DMS 273 (cell line): Measurements from ENCODE around the gene PBX3.
A peak's percentile ranks its signal among the peaks of the same experiment; 100 is the strongest.

Experiments used
- DNase-seq: peaks from one replicate; lab custom pipeline; 2025; ENCODE audit not compliant: unreplicated experiment; lab: John Stamatoyannopoulos, UW

Gene PBX3

GRCh38 chr9:125856331-125856730 is 109.2 kb downstream of the PBX3 start:
- no peak for DNase-seq

- DNase-seq, result no peak
Observed at GRCh38 chr9:125861405-125862058, 114.4 kb downstream of the PBX3 start.

- DNase-seq, result no peak
Observed at GRCh38 chr9:125863923-125864322, 116.8 kb downstream of the PBX3 start.

- peak; percentile 16 for DNase-seq
Observed at GRCh38 chr9:125867751-125868415, 120.7 kb downstream of the PBX3 start.

GRCh38 chr9:125878164-125878631 is 131.0 kb downstream of the PBX3 start:
- peak; percentile 71 for DNase-seq

GRCh38 chr9:125881042-125881441 is 133.9 kb downstream of the PBX3 start:
- DNase-seq, result no peak

- DNase-seq, result peak; percentile 34
Observed at GRCh38 chr9:125883565-125884217, 136.5 kb downstream of the PBX3 start.

- peak; percentile 34 for DNase-seq
Observed at GRCh38 chr9:125884218-125884595, 137.0 kb downstream of the PBX3 start.

GRCh38 chr9:125885405-125886034 is 138.3 kb downstream of the PBX3 start:
- peak; percentile 18 for DNase-seq

GRCh38 chr9:125886365-125886764 is 139.2 kb downstream of the PBX3 start:
- no peak for DNase-seq

GRCh38 chr9:125887172-125887571 is 140.0 kb downstream of the PBX3 start:
- DNase-seq, result peak; percentile 73

GRCh38 chr9:125888211-125888610 is 141.0 kb downstream of the PBX3 start:
- DNase-seq, result peak; percentile 37

- DNase-seq, result peak; percentile 74
Observed at GRCh38 chr9:125889112-125889475, 141.9 kb downstream of the PBX3 start.

GRCh38 chr9:125889476-125890419 is 142.6 kb downstream of the PBX3 start:
- peak; percentile 79 for DNase-seq

- no peak for DNase-seq
Observed at GRCh38 chr9:125890826-125891225, 143.7 kb downstream of the PBX3 start.

GRCh38 chr9:125893277-125893676 is 146.1 kb downstream of the PBX3 start:
- no peak for DNase-seq

GRCh38 chr9:125894566-125894965 is 147.4 kb downstream of the PBX3 start:
- no peak for DNase-seq

- no peak for DNase-seq
Observed at GRCh38 chr9:125896404-125896803, 149.2 kb downstream of the PBX3 start.

- DNase-seq, result no peak
Observed at GRCh38 chr9:125896964-125897363, 149.8 kb downstream of the PBX3 start.

- no peak for DNase-seq
Observed at GRCh38 chr9:125897481-125897880, 150.3 kb downstream of the PBX3 start.

GRCh38 chr9:125902214-125902613 is 155.0 kb downstream of the PBX3 start:
- no peak for DNase-seq
